ENCODE measurements around the gene ZBTB43.

GRCh38 chr9:126853667-126854066 lies 48.8 kb downstream of the ZBTB43 start:
- TF ChIP-seq TAF1 (IDR thresholded peaks at IDR 0.05; ENCODE audit: low read depth) (no peak), RAD21 (conservative IDR thresholded peaks at IDR 0.05) (no peak), CTCF (IDR thresholded peaks at IDR 0.05; ENCODE audit: poor library complexity, severe bottlenecking) (no peak), MXI1 (conservative IDR thresholded peaks at IDR 0.05; ENCODE audit: poor library complexity, severe bottlenecking) (no peak)

Measured in neural cell (in vitro differentiated cells).